ENCODE results near the gene CTNNBL1. TPM values are rescaled to one million over a fixed set of nuclear protein-coding genes. Genes with fewer than 3 reads are reported as not detected.

The CTNNBL1 gene, protein sequence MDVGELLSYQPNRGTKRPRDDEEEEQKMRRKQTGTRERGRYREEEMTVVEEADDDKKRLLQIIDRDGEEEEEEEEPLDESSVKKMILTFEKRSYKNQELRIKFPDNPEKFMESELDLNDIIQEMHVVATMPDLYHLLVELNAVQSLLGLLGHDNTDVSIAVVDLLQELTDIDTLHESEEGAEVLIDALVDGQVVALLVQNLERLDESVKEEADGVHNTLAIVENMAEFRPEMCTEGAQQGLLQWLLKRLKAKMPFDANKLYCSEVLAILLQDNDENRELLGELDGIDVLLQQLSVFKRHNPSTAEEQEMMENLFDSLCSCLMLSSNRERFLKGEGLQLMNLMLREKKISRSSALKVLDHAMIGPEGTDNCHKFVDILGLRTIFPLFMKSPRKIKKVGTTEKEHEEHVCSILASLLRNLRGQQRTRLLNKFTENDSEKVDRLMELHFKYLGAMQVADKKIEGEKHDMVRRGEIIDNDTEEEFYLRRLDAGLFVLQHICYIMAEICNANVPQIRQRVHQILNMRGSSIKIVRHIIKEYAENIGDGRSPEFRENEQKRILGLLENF
- 10 to 100 TPM; 14.8 to 21.9 (median 20.7) TPM for total RNA-seq
- polyA plus RNA-seq = 10 to 100 TPM; 27.9 to 34.9 TPM

GRCh38 chr20:37693635-37694626 lies at the start of gene CTNNBL1:
CTNNBL1 (plus strand) TSS chr20:37694030; CDS start chr20:37694123, 93 bp downstream.
- H3K27ac ChIP-seq = no peak within 1 kb of the TSS
- intact Hi-C loops (cut with DNase I) = no loop called here
- peaks cover 8 to 14% (median 13%) of the 10 kb centered on the region in 3 donors for H3K4me1 ChIP-seq
- H3K36me3 ChIP-seq = no peaks in the 10 kb centered on the region
- FAIRE-seq = peak; percentile 41
- peak within 1 kb of the TSS; percentile 70 to 89 (median 86) for H3K4me3 ChIP-seq
- TF ChIP-seq, protein P1, sequence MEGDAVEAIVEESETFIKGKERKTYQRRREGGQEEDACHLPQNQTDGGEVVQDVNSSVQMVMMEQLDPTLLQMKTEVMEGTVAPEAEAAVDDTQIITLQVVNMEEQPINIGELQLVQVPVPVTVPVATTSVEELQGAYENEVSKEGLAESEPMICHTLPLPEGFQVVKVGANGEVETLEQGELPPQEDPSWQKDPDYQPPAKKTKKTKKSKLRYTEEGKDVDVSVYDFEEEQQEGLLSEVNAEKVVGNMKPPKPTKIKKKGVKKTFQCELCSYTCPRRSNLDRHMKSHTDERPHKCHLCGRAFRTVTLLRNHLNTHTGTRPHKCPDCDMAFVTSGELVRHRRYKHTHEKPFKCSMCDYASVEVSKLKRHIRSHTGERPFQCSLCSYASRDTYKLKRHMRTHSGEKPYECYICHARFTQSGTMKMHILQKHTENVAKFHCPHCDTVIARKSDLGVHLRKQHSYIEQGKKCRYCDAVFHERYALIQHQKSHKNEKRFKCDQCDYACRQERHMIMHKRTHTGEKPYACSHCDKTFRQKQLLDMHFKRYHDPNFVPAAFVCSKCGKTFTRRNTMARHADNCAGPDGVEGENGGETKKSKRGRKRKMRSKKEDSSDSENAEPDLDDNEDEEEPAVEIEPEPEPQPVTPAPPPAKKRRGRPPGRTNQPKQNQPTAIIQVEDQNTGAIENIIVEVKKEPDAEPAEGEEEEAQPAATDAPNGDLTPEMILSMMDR (IDR thresholded peaks at IDR 0.05) = no peak
- peak; percentile 97 to 99 (median 98) for DNase-seq
- ATAC-seq = peak; percentile 99 to 100 (median 100)
- WGBS, 2 donors = 0 to 1% methylated on average over 48 to 54 of the region's 54 CpGs
- H3K9me3 ChIP-seq = no peaks in the 10 kb centered on the region
- H3K27me3 ChIP-seq = no peaks in the 10 kb centered on the region

DNA sequence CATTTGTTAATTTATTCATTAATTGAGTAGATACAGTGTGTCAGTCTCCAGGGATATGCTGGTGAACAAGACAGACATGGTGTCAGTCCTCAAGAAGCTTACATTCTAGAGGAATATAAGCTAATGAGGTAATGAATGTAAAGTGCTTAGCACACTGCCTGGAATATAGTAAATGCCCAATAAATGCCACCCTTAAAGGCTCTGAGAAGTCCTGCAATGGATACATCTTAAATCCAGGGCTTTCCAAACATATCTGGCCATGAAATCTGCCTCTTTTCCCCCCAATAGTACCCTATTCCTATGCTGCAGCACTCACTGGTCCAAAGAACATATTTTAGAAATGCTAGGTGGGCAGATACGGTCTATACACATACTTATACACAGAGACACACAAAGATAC lies 49.2 kb upstream of the CTNNBL1 start:
- peaks cover 0 to 6% (median 0%) of the 10 kb centered on the region in 4 donors for H3K27me3 ChIP-seq
- no peak overlapping the region for H3K4me3 ChIP-seq
- no peak for FAIRE-seq
- H3K36me3 ChIP-seq = no peaks in the 10 kb centered on the region
- TF ChIP-seq, protein P1 (IDR thresholded peaks at IDR 0.05) = no peak
- WGBS, 2 donors = 65 to 87% methylated on average over 1 of the region's 1 CpG
- no peak for DNase-seq
- ATAC-seq = no peak
- H3K9me3 ChIP-seq = no peaks in the 10 kb centered on the region
- intact Hi-C loops (cut with DNase I) = no loop called here
- no peak overlapping the region for H3K27ac ChIP-seq
- no peaks in the 10 kb centered on the region for H3K4me1 ChIP-seq

GRCh38 chr20:37647946-37648345 lies 45.9 kb upstream of the CTNNBL1 start:
- H3K4me1 ChIP-seq = no peaks in the 10 kb centered on the region
- H3K9me3 ChIP-seq = no peaks in the 10 kb centered on the region
- H3K27me3 ChIP-seq = peaks cover 0 to 6% (median 0%) of the 10 kb centered on the region in 4 donors
- 51 to 56% methylated on average over 3 of the region's 3 CpGs for WGBS, 2 donors
- no peaks in the 10 kb centered on the region for H3K36me3 ChIP-seq
- intact Hi-C loops (cut with DNase I) = no loop called here
- FAIRE-seq (no peak), DNase-seq (no peak), ATAC-seq (no peak)
- no peak overlapping the region for H3K27ac ChIP-seq
- TF ChIP-seq, protein P1 (IDR thresholded peaks at IDR 0.05) = no peak
- H3K4me3 ChIP-seq = no peak overlapping the region

- Histone ChIP-seq H3K4me1 (no peaks in the 10 kb centered on the region), H3K27ac (no peak overlapping the region), H3K9me3 (no peaks in the 10 kb centered on the region), H3K27me3 (peaks cover 0 to 5% (median 0%) of the 10 kb centered on the region in 4 donors), H3K36me3 (no peaks in the 10 kb centered on the region), H3K4me3 (no peak overlapping the region)
- ATAC-seq (no peak), DNase-seq (no peak), FAIRE-seq (no peak)
- WGBS, 2 donors = 42 to 61% methylated on average over 2 of the region's 2 CpGs
- intact Hi-C loops (cut with DNase I) = no loop called here
- TF ChIP-seq, protein P1 (IDR thresholded peaks at IDR 0.05) = no peak
Observed at GRCh38 chr20:37649017-37649416, 44.8 kb upstream of the CTNNBL1 start.
